ENCODE data around the gene MFF. TPM values are rescaled to one million over a fixed set of nuclear protein-coding genes. Genes with fewer than 3 reads are reported as not detected.

MFF gene
- total and polyA plus RNA-seq, 2 of the 4 experiments (the other 2 are of a cell fraction), result 70.1 to 86.4 TPM

GRCh38 chr2:227365833-227366232, 40.8 kb downstream of the MFF start:
- Histone ChIP-seq H3K36me3 (ENCODE audit: control insufficient read depth, insufficient read depth, low read length) (peaks cover under 1% of the 10 kb centered on the region), H3K9me3 (ENCODE audit: control insufficient read depth, insufficient read depth, low read length) (no peaks in the 10 kb centered on the region), H3K27ac (ENCODE audit: insufficient read depth, low read length) (peak overlapping the region; percentile 39; the same call in 1 of the 2 replicates), H4K20me1 (ENCODE audit: insufficient read depth, low read length) (no peaks in the 10 kb centered on the region), H2AK9ac (replicated peaks; ENCODE audit: low read depth, low read length, poor library complexity) (no peak overlapping the region), H2BK20ac (ENCODE audit: low read depth, low read length) (peak overlapping the region; percentile 57; the same call in 1 of the 2 replicates), H3K4me1 (ENCODE audit: control insufficient read depth, insufficient read depth, low read length) (peaks cover 12% of the 10 kb centered on the region), H3K4me3 (ENCODE audit: insufficient read depth, low read depth, low read length) (no peak overlapping the region), H2AFZ (replicated peaks; ENCODE audit: low read length, poor library complexity) (no peak overlapping the region), H3K23ac (ENCODE audit: low read depth, low read length) (no peak overlapping the region), H3K9ac (ENCODE audit: low read depth, low read length) (no peak overlapping the region), H2BK15ac (ENCODE audit: low read depth, low read length) (0 out of 3 replicates have a peak overlapping the region, but pooled peaks have one; percentile 15), H3K14ac (replicated peaks; ENCODE audit: low read depth, low read length) (no peak overlapping the region), H3K9me1 (ENCODE audit: insufficient read depth, low read length) (peaks cover 8% of the 10 kb centered on the region), H4K91ac (ENCODE audit: insufficient read depth, low read depth, low read length) (peak overlapping the region; percentile 36; the same call in 1 of the 2 replicates), H3K18ac (ENCODE audit: low read depth, low read length) (peak overlapping the region; percentile 92), H4K5ac (ENCODE audit: low read depth, low read length) (peak overlapping the region; percentile 30; the same call in 1 of the 2 replicates), H4K8ac (ENCODE audit: low read depth in 2 of 2, low read length in 2 of 2) (peak overlapping the region in 1 of 2 experiments; percentile 72; a peak in 1 of 4 replicates), H2BK120ac (ENCODE audit: low read depth, low read length) (peak overlapping the region; percentile 35; the same call in 1 of the 2 replicates), H3K27me3 (ENCODE audit: control insufficient read depth, insufficient read depth, low read length) (no peaks in the 10 kb centered on the region), H3K79me1 (ENCODE audit: low read depth in 1 of 2, low read length in 2 of 2) (no peaks in the 10 kb centered on the region), H2AK5ac (ENCODE audit: low read depth, low read length) (no peak overlapping the region), H3K4me2 (ENCODE audit: low read depth, low read length) (no peak overlapping the region), H2BK5ac (ENCODE audit: low read depth, low read length, poor library complexity, severe bottlenecking) (peak overlapping the region; percentile 68), H3K4ac (ENCODE audit: low read depth, low read length) (peak overlapping the region; percentile 10; the same call in 1 of the 2 replicates), H3K56ac (ENCODE audit: extremely low read depth, insufficient read depth, low read length) (no peak overlapping the region)
- CTCF ChIA-PET, result no interaction called here
- BruUV-seq (replicated peaks), result no TSS peak
- DNase-seq (peak; percentile 28), ATAC-seq (ENCODE audit: low read depth) (no peak)
- in situ Hi-C loops (cut with MboI; ENCODE audit: low sequenced_read_pairs), result no loop called here
- dilution Hi-C loops (cut with HindIII; ENCODE audit: low sequenced_read_pairs, unreplicated experiment), result no loop called here
- WGBS, 2 experiments (ENCODE audit: extremely low coverage in 2 of 2, insufficient read length in 1 of 2), result no CpG with 5 or more reads among the region's 3 CpGs
- intact Hi-C loops (cut with micrococcal nuclease), result no loop called here
- POLR2A ChIA-PET (ENCODE audit: unreplicated experiment), result no interaction called here
- TF ChIP-seq SMC3 (IDR thresholded peaks at IDR 0.05; ENCODE audit: low read depth, low read length) (no peak), CEBPB (IDR thresholded peaks at IDR 0.05; ENCODE audit: low read depth, low read length) (no peak), MXI1 (IDR thresholded peaks at IDR 0.05; ENCODE audit: borderline replicate concordance, low read depth, low read length) (no peak), CHD1 (IDR thresholded peaks at IDR 0.05; ENCODE audit: low read depth, low read length) (no peak), NFE2L2 (IDR thresholded peaks at IDR 0.05; ENCODE audit: low read depth, low read length) (no peak), MAZ (IDR thresholded peaks at IDR 0.05; ENCODE audit: borderline replicate concordance, low read depth, low read length) (no peak), BHLHE40 (IDR thresholded peaks at IDR 0.05; ENCODE audit: low read depth, low read length) (no peak), MAFK (IDR thresholded peaks at IDR 0.05; ENCODE audit: low read depth, low read length) (no peak), FOS (IDR thresholded peaks at IDR 0.05; ENCODE audit: low read depth, low read length) (no peak), USF2 (IDR thresholded peaks at IDR 0.05; ENCODE audit: low read depth, low read length) (no peak), POLR2A (IDR thresholded peaks at IDR 0.05; ENCODE audit: low read depth, low read length) (no peak), RCOR1 (IDR thresholded peaks at IDR 0.05; ENCODE audit: insufficient replicate concordance, low read length) (no peak), RAD21 (IDR thresholded peaks at IDR 0.05; ENCODE audit: low read length) (no peak), RFX5 (IDR thresholded peaks at IDR 0.05; ENCODE audit: low read depth, low read length) (no peak)
- TF ChIP-seq, protein P1, sequence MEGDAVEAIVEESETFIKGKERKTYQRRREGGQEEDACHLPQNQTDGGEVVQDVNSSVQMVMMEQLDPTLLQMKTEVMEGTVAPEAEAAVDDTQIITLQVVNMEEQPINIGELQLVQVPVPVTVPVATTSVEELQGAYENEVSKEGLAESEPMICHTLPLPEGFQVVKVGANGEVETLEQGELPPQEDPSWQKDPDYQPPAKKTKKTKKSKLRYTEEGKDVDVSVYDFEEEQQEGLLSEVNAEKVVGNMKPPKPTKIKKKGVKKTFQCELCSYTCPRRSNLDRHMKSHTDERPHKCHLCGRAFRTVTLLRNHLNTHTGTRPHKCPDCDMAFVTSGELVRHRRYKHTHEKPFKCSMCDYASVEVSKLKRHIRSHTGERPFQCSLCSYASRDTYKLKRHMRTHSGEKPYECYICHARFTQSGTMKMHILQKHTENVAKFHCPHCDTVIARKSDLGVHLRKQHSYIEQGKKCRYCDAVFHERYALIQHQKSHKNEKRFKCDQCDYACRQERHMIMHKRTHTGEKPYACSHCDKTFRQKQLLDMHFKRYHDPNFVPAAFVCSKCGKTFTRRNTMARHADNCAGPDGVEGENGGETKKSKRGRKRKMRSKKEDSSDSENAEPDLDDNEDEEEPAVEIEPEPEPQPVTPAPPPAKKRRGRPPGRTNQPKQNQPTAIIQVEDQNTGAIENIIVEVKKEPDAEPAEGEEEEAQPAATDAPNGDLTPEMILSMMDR (conservative IDR thresholded peaks at IDR 0.05; ENCODE audit: low read depth, low read length), result no peak
- TF ChIP-seq, protein P2, sequence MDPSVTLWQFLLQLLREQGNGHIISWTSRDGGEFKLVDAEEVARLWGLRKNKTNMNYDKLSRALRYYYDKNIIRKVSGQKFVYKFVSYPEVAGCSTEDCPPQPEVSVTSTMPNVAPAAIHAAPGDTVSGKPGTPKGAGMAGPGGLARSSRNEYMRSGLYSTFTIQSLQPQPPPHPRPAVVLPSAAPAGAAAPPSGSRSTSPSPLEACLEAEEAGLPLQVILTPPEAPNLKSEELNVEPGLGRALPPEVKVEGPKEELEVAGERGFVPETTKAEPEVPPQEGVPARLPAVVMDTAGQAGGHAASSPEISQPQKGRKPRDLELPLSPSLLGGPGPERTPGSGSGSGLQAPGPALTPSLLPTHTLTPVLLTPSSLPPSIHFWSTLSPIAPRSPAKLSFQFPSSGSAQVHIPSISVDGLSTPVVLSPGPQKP (IDR thresholded peaks at IDR 0.05; ENCODE audit: borderline replicate concordance, low read depth, low read length), result no peak
